ENCODE data around the gene PYCR2.
A peak's percentile ranks its signal among the peaks of the same experiment; 100 is the strongest.
"Not testable (repeated sequence)": the region's sequence is repeated elsewhere in the genome, so short reads cannot be mapped to it uniquely, and the experiment has no call there.

PYCR2 gene

GRCh38 chr1:225888898-225889601 lies 35.0 kb downstream of the PYCR2 start, which contains the start of gene LEFTY1:
LEFTY1 (minus strand) TSS chr1:225889146; CDS start chr1:225889066, 80 bp downstream.
- DNase-seq = no peak

GRCh38 chr1:225888289-225888897 lies 35.7 kb downstream of the PYCR2 start:
- DNase-seq = no peak

GRCh38 chr1:225887554-225888288 lies 36.3 kb downstream of the PYCR2 start:
- DNase-seq = not testable (repeated sequence)

GRCh38 chr1:225887030-225887314 lies 37.1 kb downstream of the PYCR2 start:
- no peak for DNase-seq

- no peak for DNase-seq
Observed at GRCh38 chr1:225886159-225887029, 37.7 kb downstream of the PYCR2 start.

- DNase-seq = no peak
Observed at GRCh38 chr1:225885336-225885735, 38.7 kb downstream of the PYCR2 start.

- no peak for DNase-seq
Observed at GRCh38 chr1:225883616-225884265, 40.3 kb downstream of the PYCR2 start.

- DNase-seq = peak; percentile 61
Observed at GRCh38 chr1:225882694-225883615, 41.1 kb downstream of the PYCR2 start.

- peak; percentile 95 for DNase-seq
Observed at GRCh38 chr1:225881959-225882693, 41.9 kb downstream of the PYCR2 start, which contains the start of gene TMEM63A. TMEM63A (minus strand) TSS chr1:225882380; CDS start chr1:225877580, 4,800 bp downstream.

GRCh38 chr1:225881081-225881958 lies 42.7 kb downstream of the PYCR2 start:
- peak; percentile 76 for DNase-seq

- no peak for DNase-seq
Observed at GRCh38 chr1:225880636-225881035, 43.4 kb downstream of the PYCR2 start.

GRCh38 chr1:225880222-225880588 lies 43.8 kb downstream of the PYCR2 start:
- peak; percentile 34 for DNase-seq

- peak; percentile 48 for DNase-seq
Observed at GRCh38 chr1:225879521-225880221, 44.4 kb downstream of the PYCR2 start.

- no peak for DNase-seq
Observed at GRCh38 chr1:225878282-225878681, 45.8 kb downstream of the PYCR2 start.

- DNase-seq = peak; percentile 67
Observed at GRCh38 chr1:225877580-225877979, 46.5 kb downstream of the PYCR2 start.

- DNase-seq = no peak
Observed at GRCh38 chr1:225876900-225877510, 47.0 kb downstream of the PYCR2 start.

GRCh38 chr1:225875044-225875815 lies 48.8 kb downstream of the PYCR2 start:
- peak; percentile 34 for DNase-seq

- no peak for DNase-seq
Observed at GRCh38 chr1:225874431-225874830, 49.6 kb downstream of the PYCR2 start.

Measured in CD4-positive, alpha-beta T cell treated with Interleukin-17A for 4 hours (primary cell).